Measurements from ENCODE around the gene MYH7.

DNA sequence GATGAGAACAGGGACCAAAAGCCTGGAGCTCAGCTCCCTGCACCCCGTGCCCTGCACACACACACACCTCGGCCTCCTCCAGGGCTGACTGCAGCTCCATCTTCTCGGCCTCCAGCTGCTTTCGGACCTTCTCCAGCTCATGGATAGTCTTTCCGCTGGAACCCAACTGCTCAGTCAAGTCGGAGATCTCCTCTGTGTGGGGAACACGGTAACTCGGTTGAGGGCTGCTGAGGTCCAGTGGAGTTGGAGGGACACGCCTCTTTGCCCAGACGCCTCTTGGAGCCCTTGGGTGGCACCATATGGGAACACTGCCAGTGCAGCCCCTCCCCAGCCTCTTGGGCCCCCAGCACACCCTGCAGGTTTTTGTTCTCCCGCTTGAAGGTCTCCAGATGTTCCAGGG lies 18.7 kb downstream of the MYH7 start:
- TF ChIP-seq TAF1 (IDR thresholded peaks at IDR 0.05; ENCODE audit: borderline replicate concordance, low read depth, low read length) = no peak
- TF ChIP-seq, protein P1, sequence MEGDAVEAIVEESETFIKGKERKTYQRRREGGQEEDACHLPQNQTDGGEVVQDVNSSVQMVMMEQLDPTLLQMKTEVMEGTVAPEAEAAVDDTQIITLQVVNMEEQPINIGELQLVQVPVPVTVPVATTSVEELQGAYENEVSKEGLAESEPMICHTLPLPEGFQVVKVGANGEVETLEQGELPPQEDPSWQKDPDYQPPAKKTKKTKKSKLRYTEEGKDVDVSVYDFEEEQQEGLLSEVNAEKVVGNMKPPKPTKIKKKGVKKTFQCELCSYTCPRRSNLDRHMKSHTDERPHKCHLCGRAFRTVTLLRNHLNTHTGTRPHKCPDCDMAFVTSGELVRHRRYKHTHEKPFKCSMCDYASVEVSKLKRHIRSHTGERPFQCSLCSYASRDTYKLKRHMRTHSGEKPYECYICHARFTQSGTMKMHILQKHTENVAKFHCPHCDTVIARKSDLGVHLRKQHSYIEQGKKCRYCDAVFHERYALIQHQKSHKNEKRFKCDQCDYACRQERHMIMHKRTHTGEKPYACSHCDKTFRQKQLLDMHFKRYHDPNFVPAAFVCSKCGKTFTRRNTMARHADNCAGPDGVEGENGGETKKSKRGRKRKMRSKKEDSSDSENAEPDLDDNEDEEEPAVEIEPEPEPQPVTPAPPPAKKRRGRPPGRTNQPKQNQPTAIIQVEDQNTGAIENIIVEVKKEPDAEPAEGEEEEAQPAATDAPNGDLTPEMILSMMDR (IDR thresholded peaks at IDR 0.05) = no peak
- TF ChIP-seq ZBTB33 (IDR thresholded peaks at IDR 0.05; ENCODE audit: borderline replicate concordance, low read depth) = no peak
- TF ChIP-seq EZH2phosphoT487 (IDR thresholded peaks at IDR 0.05; ENCODE audit: borderline replicate concordance, low read depth) = no peak
- TF ChIP-seq POLR2AphosphoS5 (IDR thresholded peaks at IDR 0.05; ENCODE audit: low read depth, low read length) = no peak
- no peak for TF ChIP-seq USF2 (IDR thresholded peaks at IDR 0.05; ENCODE audit: borderline replicate concordance, low read depth, low read length)
- TF ChIP-seq MAX (IDR thresholded peaks at IDR 0.05; ENCODE audit: low read depth) = no peak
- no peak for TF ChIP-seq GATA2 (CRISPR knock-in tag; IDR thresholded peaks at IDR 0.05)
- TF ChIP-seq NFIC (IDR thresholded peaks at IDR 0.05; ENCODE audit: borderline replicate concordance) = no peak
- no peak for TF ChIP-seq EP300 (IDR thresholded peaks at IDR 0.05; ENCODE audit: borderline replicate concordance in 1 of 2, low read depth in 1 of 2, low read length in 1 of 2)
- TF ChIP-seq, protein P2, sequence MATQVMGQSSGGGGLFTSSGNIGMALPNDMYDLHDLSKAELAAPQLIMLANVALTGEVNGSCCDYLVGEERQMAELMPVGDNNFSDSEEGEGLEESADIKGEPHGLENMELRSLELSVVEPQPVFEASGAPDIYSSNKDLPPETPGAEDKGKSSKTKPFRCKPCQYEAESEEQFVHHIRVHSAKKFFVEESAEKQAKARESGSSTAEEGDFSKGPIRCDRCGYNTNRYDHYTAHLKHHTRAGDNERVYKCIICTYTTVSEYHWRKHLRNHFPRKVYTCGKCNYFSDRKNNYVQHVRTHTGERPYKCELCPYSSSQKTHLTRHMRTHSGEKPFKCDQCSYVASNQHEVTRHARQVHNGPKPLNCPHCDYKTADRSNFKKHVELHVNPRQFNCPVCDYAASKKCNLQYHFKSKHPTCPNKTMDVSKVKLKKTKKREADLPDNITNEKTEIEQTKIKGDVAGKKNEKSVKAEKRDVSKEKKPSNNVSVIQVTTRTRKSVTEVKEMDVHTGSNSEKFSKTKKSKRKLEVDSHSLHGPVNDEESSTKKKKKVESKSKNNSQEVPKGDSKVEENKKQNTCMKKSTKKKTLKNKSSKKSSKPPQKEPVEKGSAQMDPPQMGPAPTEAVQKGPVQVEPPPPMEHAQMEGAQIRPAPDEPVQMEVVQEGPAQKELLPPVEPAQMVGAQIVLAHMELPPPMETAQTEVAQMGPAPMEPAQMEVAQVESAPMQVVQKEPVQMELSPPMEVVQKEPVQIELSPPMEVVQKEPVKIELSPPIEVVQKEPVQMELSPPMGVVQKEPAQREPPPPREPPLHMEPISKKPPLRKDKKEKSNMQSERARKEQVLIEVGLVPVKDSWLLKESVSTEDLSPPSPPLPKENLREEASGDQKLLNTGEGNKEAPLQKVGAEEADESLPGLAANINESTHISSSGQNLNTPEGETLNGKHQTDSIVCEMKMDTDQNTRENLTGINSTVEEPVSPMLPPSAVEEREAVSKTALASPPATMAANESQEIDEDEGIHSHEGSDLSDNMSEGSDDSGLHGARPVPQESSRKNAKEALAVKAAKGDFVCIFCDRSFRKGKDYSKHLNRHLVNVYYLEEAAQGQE (IDR thresholded peaks at IDR 0.05; ENCODE audit: low read depth, low read length) = no peak
- no peak for TF ChIP-seq RAD21 (IDR thresholded peaks at IDR 0.05; ENCODE audit: low read length)
